H1 (cell line): ENCODE results near the gene USP17L17. TPM values are rescaled to one million over a fixed set of nuclear protein-coding genes. Genes with fewer than 3 reads are reported as not detected.
"Not testable (repeated sequence)": the region's sequence is repeated elsewhere in the genome, so short reads cannot be mapped to it uniquely, and the experiment has no call there.

ENCODE experiments used
- CTCF ChIA-PET: fragments of 300-600 bp; sonication (Branson Sonifier 250); formaldehyde crosslinking; loops from one replicate; lab custom pipeline; 2021; ENCODE audit not compliant: partially characterized antibody; lab: Charles Lee
- POLR2A ChIA-PET: fragments of 300-600 bp; sonication (Branson Sonifier 250); formaldehyde crosslinking; loops from one replicate; lab custom pipeline; 2021; ENCODE audit warnings: inconsistent platforms; ENCODE audit not compliant: partially characterized antibody; lab: Charles Lee
- DNase-seq, 2 experiments: peaks; one replicate each; pipeline versions ENCODE4 v3.0.0 to v3.0.0-alpha.2; 2010 to 2022; ENCODE audit warnings: low spot score in 2 of 2, low read depth in 1 of 2, mixed read lengths in 1 of 2
- FAIRE-seq: peaks from 2 replicates; lab custom pipeline; 2011; peaks lifted over from hg19 to GRCh38; lab: Jason Lieb, UNC
- H2AFZ ChIP-seq: 2 replicates; pipeline ENCODE4 v1.8.1; 2012; ENCODE audit warnings: low read length, inconsistent platforms
- H2AK5ac ChIP-seq: 2 replicates; pipeline ENCODE4 v1.6.1; 2013; ENCODE audit warnings: low read depth, low read length
- H2BK120ac ChIP-seq: replicated peaks from 2 replicates; pipeline ENCODE3; 2013; ENCODE audit warnings: low read depth, low read length, inconsistent platforms
- H2BK12ac ChIP-seq: 2 replicates; pipeline ENCODE4 v1.6.1; 2013; ENCODE audit warnings: low read depth, low read length
- H2BK15ac ChIP-seq: 2 replicates; pipeline ENCODE4 v1.6.1; 2013; ENCODE audit warnings: low read length
- H2BK20ac ChIP-seq: 2 replicates; pipeline ENCODE4 v1.6.1; 2013; ENCODE audit warnings: low read length
- H2BK5ac ChIP-seq: 2 replicates; pipeline ENCODE4 v1.6.1; 2013; ENCODE audit warnings: low read depth, low read length
- H3K14ac ChIP-seq: 2 replicates; pipeline ENCODE4 v1.6.1; 2013; ENCODE audit warnings: inconsistent platforms; ENCODE audit not compliant: insufficient read length
- H3K18ac ChIP-seq: 2 replicates; pipeline ENCODE4 v1.6.1; 2013; ENCODE audit warnings: low read length; ENCODE audit errors: extremely low read depth
- H3K23ac ChIP-seq: 2 replicates; pipeline ENCODE4 v1.6.1; 2013; ENCODE audit warnings: inconsistent platforms; ENCODE audit not compliant: insufficient read length
- H3K23me2 ChIP-seq: 2 replicates; pipeline ENCODE4 v1.6.1; 2013; ENCODE audit warnings: low read depth, low read length
- H3K27ac ChIP-seq: 2 replicates; pipeline ENCODE4 v1.6.1; 2011; ENCODE audit warnings: low read depth, low read length, inconsistent platforms
- H3K27me3 ChIP-seq, 4 experiments: replicated peaks in 1 of 4; 1 replicate in 1 of 4; 2 replicates in 3 of 4; pipeline versions ENCODE4 v1.6.1 to v1.8.1; 2011 to 2013; ENCODE audit warnings: low read length in 3 of 4, mild to moderate bottlenecking in 3 of 4, inconsistent platforms in 2 of 4, mixed read lengths in 2 of 4, moderate library complexity in 1 of 4; ENCODE audit not compliant: control insufficient read depth in 3 of 4, insufficient read depth in 3 of 4; ENCODE audit errors: extremely low read depth in 1 of 4
- H3K36me3 ChIP-seq, 4 experiments: 2 replicates each; pipeline versions ENCODE4 v1.6.1 to v1.8.1; 2011 to 2013; ENCODE audit warnings: mild to moderate bottlenecking in 4 of 4, low read length in 3 of 4, moderate library complexity in 2 of 4, control low read depth in 1 of 4, inconsistent platforms in 1 of 4; ENCODE audit not compliant: insufficient read depth in 4 of 4, control insufficient read depth in 2 of 4
- H3K4ac ChIP-seq: replicated peaks from 2 replicates; pipeline ENCODE3; 2013; ENCODE audit warnings: low read length, low read depth, mixed read lengths, inconsistent platforms; ENCODE audit not compliant: insufficient read length
- H3K4me1 ChIP-seq, 4 experiments: replicated peaks in 1 of 4; 1 replicate in 1 of 4; 2 replicates in 3 of 4; pipeline versions ENCODE4 v1.6.1 to v1.8.1; 2011 to 2013; ENCODE audit warnings: low read length in 3 of 4, inconsistent platforms in 2 of 4, mixed read lengths in 1 of 4; ENCODE audit not compliant: insufficient read depth in 4 of 4, control insufficient read depth in 3 of 4
- H3K4me2 ChIP-seq, 2 experiments: 2 replicates each; pipeline versions ENCODE4 v1.6.1 to v1.8.1; 2011 to 2013; ENCODE audit warnings: low read depth in 2 of 2, low read length in 2 of 2, control low read depth in 1 of 2, inconsistent platforms in 1 of 2, mild to moderate bottlenecking in 1 of 2; ENCODE audit not compliant: insufficient read depth in 1 of 2
- H3K4me3 ChIP-seq, 4 experiments: fragments of 200-600, 300-600 bp in 1 of 4; sonication (generic), shearing (Covaris generic), sonication (Bioruptor Twin) in 1 of 4; 2 replicates each; pipeline versions ENCODE4 v1.5.1 to v1.8.1; 2011 to 2016; ENCODE audit warnings: low read length in 4 of 4, low read depth in 3 of 4, control low read depth in 2 of 4, inconsistent platforms in 2 of 4, mild to moderate bottlenecking in 2 of 4, mixed read lengths in 1 of 4, moderate library complexity in 1 of 4; ENCODE audit not compliant: insufficient read depth in 2 of 4; ENCODE audit errors: extremely low read depth in 1 of 4
- H3K56ac ChIP-seq: replicated peaks from 2 replicates; pipeline ENCODE3; 2013; ENCODE audit warnings: low read depth, mild to moderate bottlenecking, mixed read lengths, low read length, inconsistent platforms; ENCODE audit not compliant: insufficient read length
- H3K79me1 ChIP-seq: 2 replicates; pipeline ENCODE4 v1.6.1; 2013; ENCODE audit warnings: low read depth, low read length, control low read depth
- H3K79me2 ChIP-seq, 2 experiments: 2 replicates each; pipeline versions ENCODE4 v1.6.1 to v1.8.1; 2012 to 2013; ENCODE audit warnings: low read length in 2 of 2, mild to moderate bottlenecking in 2 of 2, inconsistent platforms in 1 of 2; ENCODE audit not compliant: insufficient read depth in 2 of 2, control insufficient read depth in 1 of 2
- H3K9ac ChIP-seq, 4 experiments: replicated peaks in 1 of 4; 1 replicate in 1 of 4; 2 replicates in 3 of 4; pipeline versions ENCODE4 v1.6.1 to v1.8.1; 2011 to 2013; ENCODE audit warnings: low read depth in 3 of 4, low read length in 3 of 4, control low read depth in 2 of 4, mild to moderate bottlenecking in 2 of 4, moderate library complexity in 2 of 4, inconsistent platforms in 1 of 4; ENCODE audit errors: extremely low read depth in 1 of 4
- H3K9me3 ChIP-seq, 2 experiments: 2 replicates each; pipeline versions ENCODE4 v1.6.1 to v1.8.1; 2012 to 2013; ENCODE audit warnings: mild to moderate bottlenecking in 2 of 2, moderate library complexity in 2 of 2, control low read depth in 1 of 2, inconsistent platforms in 1 of 2, low read depth in 1 of 2, low read length in 1 of 2, mixed read lengths in 1 of 2; ENCODE audit not compliant: insufficient read depth in 2 of 2
- H4K20me1 ChIP-seq, 2 experiments: replicated peaks in 1 of 2; 2 replicates each; pipeline versions ENCODE3 to v1.8.1; 2011 to 2013; ENCODE audit warnings: inconsistent platforms in 2 of 2, low read length in 2 of 2, mild to moderate bottlenecking in 1 of 2; ENCODE audit not compliant: insufficient read depth in 2 of 2, control insufficient read depth in 1 of 2
- H4K5ac ChIP-seq: 2 replicates; pipeline ENCODE4 v1.6.1; 2013; ENCODE audit warnings: low read length, low read depth, mixed read lengths, inconsistent platforms; ENCODE audit not compliant: insufficient read length
- H4K8ac ChIP-seq: 2 replicates; pipeline ENCODE4 v1.8.0; 2013; ENCODE audit warnings: mild to moderate bottlenecking, moderate library complexity, low read length, inconsistent platforms; ENCODE audit not compliant: insufficient read depth; ENCODE audit errors: extremely low read depth
- H4K91ac ChIP-seq: replicated peaks from 2 replicates; pipeline ENCODE3; 2013; ENCODE audit warnings: low read length, mixed read lengths, inconsistent platforms; ENCODE audit not compliant: insufficient read length
- WGBS, 2 experiments: shearing (Covaris generic) in 1 of 2; methylation state at CpG; one replicate each; pipeline versions ENCODE4 v1.1.6 to v1.1.7; 2013 to 2015; ENCODE audit warnings: low lambda C conversion rate in 2 of 2, mixed read lengths in 2 of 2, inconsistent platforms in 1 of 2, low coverage in 1 of 2, missing lambda C conversion rate in 1 of 2; ENCODE audit not compliant: insufficient replicate concordance in 2 of 2, insufficient coverage in 1 of 2, insufficient read length in 1 of 2; ENCODE audit errors: extremely low coverage in 1 of 2, missing lambda C conversion rate in 1 of 2; 5-methylcytosine and 5-hydroxymethylcytosine counted together
- polyA plus RNA-seq, 7 experiments: library from polyadenylated mRNA; depleted of rRNA in 3 of 7; stranded (reverse) in 5 of 7; unstranded in 2 of 7; fragments of >200 nt in 5 of 7; fragments of 200-250 nt in 2 of 7; gene quantifications; 1 replicate in 5 of 7; 2 replicates in 1 of 7; 4 replicates in 1 of 7; pipeline versions ENCODE4 v1.2.1 to v1.2.3, GENCODE V29; 2011 to 2013; ENCODE audit warnings: missing spikeins in 2 of 7, mixed read lengths in 2 of 7
- total RNA-seq: library from RNA; stranded (reverse); fragmentation: NEBNext Ultra II Directional; extraction: Animal tissue kit (Norgen Biotek cat#: 25700); gene quantifications from 2 replicates; pipeline ENCODE4 v1.2.1, GENCODE V29; 2021

Gene USP17L17
- total and polyA plus RNA-seq, 2 of the 8 experiments (the other 6 are each of a cell fraction or from before 2014, with no cell fraction given): not detected

- H3K79me2 ChIP-seq, POLR2A ChIA-PET, DNase-seq, H2BK5ac ChIP-seq, H4K5ac ChIP-seq, H3K4me3 ChIP-seq, FAIRE-seq, H3K9ac ChIP-seq, H2BK12ac ChIP-seq, H3K56ac ChIP-seq, H2AK5ac ChIP-seq, H3K23me2 ChIP-seq, CTCF ChIA-PET, H2BK20ac ChIP-seq, H3K36me3 ChIP-seq, H4K8ac ChIP-seq, H2AFZ ChIP-seq, H4K91ac ChIP-seq, H3K27me3 ChIP-seq, H3K14ac ChIP-seq, H3K18ac ChIP-seq, H3K4me1 ChIP-seq, H3K27ac ChIP-seq, H3K4ac ChIP-seq, H3K9me3 ChIP-seq, H2BK120ac ChIP-seq, H2BK15ac ChIP-seq, H3K4me2 ChIP-seq, H4K20me1 ChIP-seq, H3K23ac ChIP-seq, H3K79me1 ChIP-seq: not testable (repeated sequence)
- WGBS, 2 experiments: no CpG with 5 or more reads among the region's 15 CpGs
These were observed 9.6 kb upstream of the USP17L17 start, which contains the start of gene USP17L15 for GRCh38 chr4:9234085-9234484. USP17L15 (plus strand) TSS chr4:9234385; CDS start chr4:9234385, 0 bp downstream.

- H2BK120ac ChIP-seq, H3K36me3 ChIP-seq, H2BK15ac ChIP-seq, POLR2A ChIA-PET, H3K4me3 ChIP-seq, H4K8ac ChIP-seq, H3K27me3 ChIP-seq, H3K56ac ChIP-seq, H3K14ac ChIP-seq, H2BK20ac ChIP-seq, H4K91ac ChIP-seq, H2AK5ac ChIP-seq, H3K4me1 ChIP-seq, H3K27ac ChIP-seq, H3K4ac ChIP-seq, H3K18ac ChIP-seq, H4K20me1 ChIP-seq, H3K9ac ChIP-seq, H2AFZ ChIP-seq, H3K79me2 ChIP-seq, H3K79me1 ChIP-seq, H4K5ac ChIP-seq, H2BK12ac ChIP-seq, CTCF ChIA-PET, FAIRE-seq, H3K23ac ChIP-seq, H3K23me2 ChIP-seq, DNase-seq, H3K4me2 ChIP-seq, H2BK5ac ChIP-seq: not testable (repeated sequence)
- WGBS, 2 experiments: 82% methylated on average over 12 of the region's 12 CpGs; no CpG with 5 or more reads in 1 of the 2 experiments
- peaks cover 5 to 13% of the 10 kb centered on the region in 2 experiments for H3K9me3 ChIP-seq
These were observed 5.2 kb upstream of the USP17L17 start for GRCh38 chr4:9238461-9238860.
